GM18526 (cell line): Measurements from ENCODE around the gene GREB1L.

Experiments
- POLR2A ChIP-seq: IDR thresholded peaks from 3 replicates; pipeline ENCODE4 v1.6.1; 2011; ENCODE audit not compliant: insufficient read length; ENCODE audit errors: extremely low read depth

Gene GREB1L

GRCh38 chr18:21289827-21290226 lies 47.8 kb downstream of the GREB1L start:
- no peak for TF ChIP-seq POLR2A

GRCh38 chr18:21291106-21291505 lies 49.1 kb downstream of the GREB1L start:
- no peak for TF ChIP-seq POLR2A

DNA sequence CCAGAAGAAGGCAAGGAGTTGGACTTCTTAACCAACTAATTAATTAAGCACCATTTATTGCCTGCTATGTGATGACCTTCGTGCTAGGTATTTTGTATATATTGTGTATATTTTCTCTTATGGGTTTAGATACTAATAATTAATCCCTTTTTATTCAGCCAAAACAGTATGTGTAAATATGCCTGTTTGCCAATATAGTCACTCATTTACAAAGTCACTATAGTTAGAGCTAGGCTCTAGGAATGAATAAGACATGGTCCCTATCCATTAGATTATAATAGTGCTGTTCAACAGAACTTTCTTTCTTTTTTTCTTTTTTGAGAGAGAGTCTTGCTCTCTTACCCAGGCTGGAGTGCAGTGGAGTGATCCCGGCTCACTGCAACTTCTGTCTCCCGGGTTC lies 51.4 kb downstream of the GREB1L start:
- no peak for TF ChIP-seq POLR2A

GRCh38 chr18:21295101-21295500 lies 53.1 kb downstream of the GREB1L start:
- no peak for TF ChIP-seq POLR2A

DNA sequence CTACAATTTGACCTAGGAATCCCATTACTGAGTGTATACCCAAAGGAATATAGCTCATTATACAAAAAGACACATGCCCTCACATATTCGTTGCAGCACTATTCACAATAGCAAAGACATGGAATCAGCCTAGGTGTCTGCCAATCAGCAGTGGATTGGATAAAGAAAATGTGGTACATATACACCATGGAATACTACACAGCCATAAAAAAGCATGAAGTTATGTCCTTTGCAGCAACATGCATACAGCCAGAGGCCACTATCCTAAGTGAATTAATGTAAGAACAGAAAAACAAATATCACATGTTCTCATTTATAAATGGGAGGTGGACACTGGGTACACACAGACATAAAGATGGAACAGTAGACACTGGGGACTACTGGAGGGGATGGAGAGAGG lies 54.0 kb downstream of the GREB1L start:
- no peak for TF ChIP-seq POLR2A

GRCh38 chr18:21298351-21298750 lies 56.3 kb downstream of the GREB1L start:
- TF ChIP-seq POLR2A, result no peak

DNA sequence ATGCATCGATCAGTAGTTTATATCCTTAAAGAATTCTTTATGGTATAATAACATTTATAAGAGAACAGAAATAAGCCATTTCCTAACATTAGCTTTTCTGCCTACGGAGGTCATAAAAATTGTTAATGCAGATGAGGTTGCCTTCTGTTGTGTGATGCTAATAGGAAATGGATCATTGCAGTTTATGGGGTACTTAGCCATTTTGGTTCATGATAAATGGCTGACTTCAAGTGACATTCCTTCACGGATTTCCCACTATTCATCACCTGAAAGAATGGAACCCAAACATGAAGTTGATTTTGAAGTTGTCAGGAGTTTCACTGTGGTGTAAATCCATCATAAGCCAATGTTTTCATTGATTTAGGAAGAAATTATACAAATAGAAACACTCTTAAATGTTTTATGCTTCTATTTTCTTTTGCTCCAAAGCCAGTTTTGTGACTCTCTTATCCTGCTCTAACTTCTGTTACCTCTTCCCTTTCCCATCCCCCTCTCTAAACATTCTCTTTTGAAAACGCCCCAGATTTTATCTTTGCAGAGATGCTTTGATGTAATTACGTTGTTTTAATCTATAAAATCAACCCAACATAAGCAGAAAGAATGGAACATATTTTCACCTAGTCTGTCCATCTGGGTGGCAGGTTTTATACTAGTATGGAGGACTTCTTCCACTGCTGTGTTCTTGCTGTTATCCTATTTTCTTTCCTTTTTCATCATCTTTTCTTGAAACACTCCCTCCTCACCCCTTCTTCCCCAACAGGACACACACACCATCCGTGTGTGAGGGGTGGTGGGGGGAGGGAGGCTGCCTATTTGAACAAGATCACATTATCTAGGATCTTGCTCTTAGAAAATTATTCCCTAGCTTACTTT lies 58.2 kb downstream of the GREB1L start:
- TF ChIP-seq POLR2A, result no peak

- TF ChIP-seq POLR2A, result no peak
Measured at GRCh38 chr18:21300908-21301200, 58.8 kb downstream of the GREB1L start.

- TF ChIP-seq POLR2A, result no peak
Measured at GRCh38 chr18:21303445-21303844, 61.4 kb downstream of the GREB1L start.

- TF ChIP-seq POLR2A, result no peak
Measured at GRCh38 chr18:21303895-21304294, 61.9 kb downstream of the GREB1L start.

DNA sequence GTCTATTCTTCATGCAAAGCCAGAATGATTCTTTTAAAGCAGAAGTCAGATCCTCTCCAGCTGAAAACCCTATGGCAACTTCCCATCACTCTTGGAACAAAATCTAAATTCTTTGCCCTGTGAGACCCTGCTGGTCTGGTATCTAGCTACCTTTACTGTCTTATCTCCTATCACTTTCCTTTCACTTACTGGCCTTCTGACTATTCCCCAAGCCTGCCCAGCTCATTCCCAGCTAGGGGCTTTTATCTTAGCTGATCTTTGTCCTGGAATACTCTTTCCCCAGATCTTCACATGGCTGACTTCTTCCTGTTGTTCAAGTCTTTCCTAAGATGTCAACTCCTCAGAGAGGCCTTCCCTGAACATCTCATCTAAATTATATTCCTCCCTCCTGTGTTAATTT lies 63.6 kb downstream of the GREB1L start:
- no peak for TF ChIP-seq POLR2A

DNA sequence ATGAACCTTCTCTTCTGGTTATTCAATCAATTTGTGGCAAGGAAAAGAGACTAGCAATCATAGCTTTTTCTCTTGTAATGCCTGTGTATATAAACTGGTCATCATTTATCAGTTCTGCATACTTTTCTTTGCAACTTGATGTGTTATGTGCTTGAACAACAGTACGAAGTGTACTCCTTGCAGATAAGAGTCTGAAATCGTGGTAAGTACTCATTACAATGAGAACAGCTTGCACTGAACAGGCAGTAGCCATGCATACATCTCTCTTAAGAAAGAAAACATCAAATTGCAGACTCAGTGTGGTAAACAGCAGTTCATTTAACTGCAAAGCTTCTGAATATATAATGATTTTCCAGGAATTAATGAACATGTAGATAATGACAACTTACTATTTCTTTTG lies 64.3 kb downstream of the GREB1L start:
- TF ChIP-seq POLR2A, result no peak

GRCh38 chr18:21307578-21307977 lies 65.5 kb downstream of the GREB1L start:
- no peak for TF ChIP-seq POLR2A

- no peak for TF ChIP-seq POLR2A
Measured at GRCh38 chr18:21309248-21309647, 67.2 kb downstream of the GREB1L start.

DNA sequence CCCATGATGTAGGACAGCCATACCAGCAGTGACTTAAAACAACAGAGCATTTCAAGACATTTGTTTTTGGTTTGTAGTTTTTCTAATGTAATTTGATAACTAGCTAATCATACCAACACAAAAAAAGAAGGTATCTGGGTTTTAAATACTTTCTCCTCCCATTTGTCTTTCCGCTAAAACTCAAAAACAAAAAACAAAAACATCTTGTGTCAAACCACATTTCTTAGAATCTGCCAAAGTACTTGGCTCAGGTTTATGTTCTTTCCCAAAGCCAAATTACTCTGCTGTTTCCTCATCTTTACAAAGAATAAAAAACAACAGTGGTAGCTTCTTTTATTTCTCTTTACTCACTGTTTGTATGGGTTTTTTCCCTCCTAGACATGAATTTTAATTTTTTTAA lies 71.5 kb downstream of the GREB1L start:
- no peak for TF ChIP-seq POLR2A

- TF ChIP-seq POLR2A, result no peak
Measured at GRCh38 chr18:21314724-21315123, 72.7 kb downstream of the GREB1L start.

GRCh38 chr18:21315741-21316197 lies 73.7 kb downstream of the GREB1L start:
- no peak for TF ChIP-seq POLR2A
